BE2C (cell line): ENCODE data around the gene SHB.
A peak's percentile ranks its signal among the peaks of the same experiment; 100 is the strongest.

Source experiments
- DNase-seq: peaks from one replicate; pipeline ENCODE4 v3.0.0-alpha.2; 2020
- H3K27me3 ChIP-seq: fragments of 250-450 bp; sonication (Bioruptor Pico); 2 replicates; pipeline ENCODE4 v1.5.1; 2020; ENCODE audit warnings: mild to moderate bottlenecking
- H3K36me3 ChIP-seq: fragments of 250-450 bp; sonication (Bioruptor Pico); 2 replicates; pipeline ENCODE4 v1.5.1; 2020; ENCODE audit warnings: mild to moderate bottlenecking
- H3K4me1 ChIP-seq: fragments of 250-450 bp; sonication (Bioruptor Pico); 2 replicates; pipeline ENCODE4 v1.5.1; 2020
- H3K4me3 ChIP-seq: 2 replicates; pipeline ENCODE4 v1.5.1; 2011; ENCODE audit warnings: low read depth, low read length
- H3K9me3 ChIP-seq: fragments of 250-450 bp; sonication (Bioruptor Pico); 2 replicates; pipeline ENCODE4 v1.5.1; 2020
- CTCF ChIP-seq: IDR thresholded peaks from 2 replicates; pipeline ENCODE4 v1.5.1; 2012; ENCODE audit warnings: mild to moderate bottlenecking, low read depth, low read length

Gene SHB

DNA sequence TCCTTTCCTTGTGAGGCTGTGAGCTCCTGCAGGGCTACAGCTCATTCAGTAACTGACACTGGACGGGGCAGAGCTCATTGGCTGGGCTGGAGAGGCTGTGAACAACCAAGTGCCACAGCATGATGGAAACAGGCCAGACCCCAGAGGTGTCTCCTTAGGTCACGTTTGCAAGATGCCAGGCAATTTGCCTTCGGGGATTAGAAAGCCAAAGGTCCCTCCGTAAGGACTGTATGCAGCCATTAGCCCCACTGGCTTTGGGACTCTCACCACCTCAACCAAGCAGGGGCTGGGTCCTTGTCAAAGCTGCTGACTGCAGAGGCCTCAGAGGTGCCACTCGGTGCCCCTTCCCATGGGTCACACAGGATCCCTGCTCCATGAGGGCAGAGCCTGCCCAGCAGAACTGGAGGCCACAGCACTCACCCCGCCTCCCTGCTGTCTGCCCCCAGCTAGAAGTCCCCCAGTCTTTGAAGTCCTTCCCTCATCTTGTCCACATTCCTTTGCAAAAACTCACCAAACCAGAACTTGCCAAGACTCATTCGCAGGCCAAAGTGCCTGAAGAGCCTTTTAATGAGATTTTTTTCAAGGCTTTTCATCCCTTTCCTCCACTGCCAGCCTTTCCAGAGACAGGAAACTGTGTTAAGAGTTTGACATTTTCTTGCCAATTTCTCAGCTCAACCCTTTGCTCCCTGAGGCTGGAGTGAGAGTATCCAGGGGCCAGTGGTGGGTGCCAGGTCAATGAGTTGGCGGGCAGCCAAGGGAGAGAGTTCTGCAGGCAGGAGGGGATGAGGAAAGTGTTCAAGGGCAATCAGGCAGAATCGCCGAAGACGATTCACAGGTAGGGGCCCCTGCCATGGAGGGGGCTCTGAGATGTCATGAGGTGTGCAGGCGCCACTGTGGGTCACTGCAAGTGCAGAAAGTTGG, 125.4 kb downstream of the SHB start:
- Histone ChIP-seq H3K27me3 (no peaks in the 10 kb centered on the region), H3K4me1 (peaks cover 23% of the 10 kb centered on the region), H3K9me3 (no peaks in the 10 kb centered on the region), H3K4me3 (no peak overlapping the region), H3K36me3 (peaks cover 32% of the 10 kb centered on the region)
- peak; percentile 59 for DNase-seq
- TF ChIP-seq CTCF = no peak

- no peak overlapping the region for H3K4me3 ChIP-seq
- H3K36me3 ChIP-seq = peaks cover 28% of the 10 kb centered on the region
- DNase-seq = no peak
- H3K4me1 ChIP-seq = peaks cover 18% of the 10 kb centered on the region
- no peaks in the 10 kb centered on the region for H3K9me3 ChIP-seq
- H3K27me3 ChIP-seq = no peaks in the 10 kb centered on the region
- TF ChIP-seq CTCF = no peak
These were observed 126.2 kb downstream of the SHB start for GRCh38 chr9:37942621-37943344.

DNA sequence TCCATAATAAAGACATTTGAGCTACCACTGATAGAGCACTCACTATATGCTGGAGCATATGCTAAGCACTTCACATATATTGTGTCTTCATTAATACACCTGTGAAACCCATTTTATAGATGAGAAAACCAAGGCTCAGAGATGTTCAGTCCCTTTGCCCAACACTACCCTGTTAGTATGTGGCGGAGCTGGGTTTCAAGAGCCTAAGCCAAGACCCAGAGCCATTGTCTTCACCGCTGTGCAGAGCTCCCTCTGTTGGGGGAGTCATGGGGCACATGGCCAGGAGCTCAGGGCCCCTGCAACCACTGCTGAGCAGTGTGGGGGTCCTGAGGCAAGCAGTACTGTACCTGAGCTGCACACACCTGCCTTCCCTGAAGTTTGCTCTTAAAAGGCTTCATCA, 127.8 kb downstream of the SHB start:
- no peaks in the 10 kb centered on the region for H3K27me3 ChIP-seq
- H3K4me3 ChIP-seq = no peak overlapping the region
- H3K9me3 ChIP-seq = no peaks in the 10 kb centered on the region
- peak; percentile 3; the same call in 1 of the 2 replicates for TF ChIP-seq CTCF
- peaks cover 14% of the 10 kb centered on the region for H3K36me3 ChIP-seq
- peaks cover 29% of the 10 kb centered on the region for H3K4me1 ChIP-seq
- DNase-seq = no peak

DNA sequence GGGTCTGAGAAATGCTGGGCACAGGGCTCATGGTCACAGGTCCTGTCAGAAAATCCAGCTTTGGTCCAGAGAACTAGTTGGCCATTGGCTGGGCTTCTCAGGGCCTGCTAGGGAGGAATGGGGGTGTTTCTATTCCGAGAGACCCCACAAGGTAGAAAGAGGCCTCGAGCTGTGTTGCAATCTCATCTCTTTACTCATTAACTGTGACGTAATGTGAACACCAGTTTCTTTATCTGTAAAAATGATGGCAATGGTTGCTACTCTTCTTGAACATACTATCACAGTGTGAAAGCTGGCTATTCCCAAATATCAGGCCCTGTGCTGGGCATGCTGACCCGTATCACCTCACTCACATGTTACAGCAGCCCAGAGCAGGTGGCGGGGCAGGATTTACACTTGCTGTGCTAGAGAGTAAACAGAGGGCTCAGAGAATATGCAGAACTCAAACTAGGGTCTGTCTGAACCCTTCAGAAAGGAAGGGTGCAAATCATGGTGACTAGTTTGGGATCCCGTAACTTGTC, 129.4 kb downstream of the SHB start:
- no peak for TF ChIP-seq CTCF
- H3K9me3 ChIP-seq = no peaks in the 10 kb centered on the region
- H3K36me3 ChIP-seq = peaks cover 3% of the 10 kb centered on the region; the same call in 1 of the 2 replicates
- H3K27me3 ChIP-seq = no peaks in the 10 kb centered on the region
- peaks cover 32% of the 10 kb centered on the region for H3K4me1 ChIP-seq
- no peak for DNase-seq
- no peak overlapping the region for H3K4me3 ChIP-seq

DNA sequence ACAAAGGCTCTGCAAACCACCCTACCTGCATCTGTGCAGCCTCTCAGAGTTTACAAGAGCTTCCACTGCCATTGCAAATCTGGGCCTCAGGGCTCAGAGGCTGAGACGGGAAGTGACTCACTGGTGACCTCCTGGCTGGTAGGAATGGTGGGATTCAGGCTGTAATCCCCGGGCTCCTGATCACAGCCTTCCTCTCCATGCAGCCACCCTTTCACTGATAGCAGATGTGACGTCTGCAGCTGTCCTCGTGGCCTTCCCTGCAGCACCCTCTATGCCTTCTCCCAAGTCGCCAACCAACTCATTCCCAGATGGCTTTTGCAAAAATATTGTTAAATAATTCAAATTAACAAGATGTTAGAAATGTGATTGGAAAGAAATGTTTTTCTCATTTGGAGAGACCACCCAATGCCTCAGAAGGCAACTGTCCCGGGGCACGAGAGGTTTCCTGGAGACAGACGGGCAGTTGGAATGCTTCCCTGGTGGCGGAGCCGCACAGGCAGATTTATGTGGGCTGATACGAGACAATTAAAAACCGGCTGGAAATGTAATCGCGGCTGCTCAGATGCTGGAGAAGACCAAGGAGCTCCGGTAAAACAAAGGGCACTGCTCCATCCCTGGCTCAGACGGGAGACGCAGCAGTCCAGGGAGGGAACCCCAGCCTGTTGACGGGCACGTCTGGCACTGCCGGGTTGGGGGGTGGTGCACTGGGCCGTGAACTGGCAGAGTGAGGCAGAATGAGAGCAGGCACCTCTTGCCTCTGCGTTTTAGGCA, 130.7 kb downstream of the SHB start:
- H3K27me3 ChIP-seq = no peaks in the 10 kb centered on the region

More for the DNA sequence above, 130.7 kb downstream of the SHB start:
- TF ChIP-seq CTCF = 0 out of 2 replicates have a peak, but pooled peaks have one; percentile 2
- H3K36me3 ChIP-seq = 0 out of 2 replicates have a peak, but pooled peaks cover 3% of the 10 kb centered on the region
- H3K4me1 ChIP-seq = peaks cover 32% of the 10 kb centered on the region
- DNase-seq = peak; percentile 91
- no peaks in the 10 kb centered on the region for H3K9me3 ChIP-seq
- peak overlapping the region; percentile 47 for H3K4me3 ChIP-seq
